ENCODE results near the gene KRTAP10-3. TPM values are rescaled to one million over a fixed set of nuclear protein-coding genes. Genes with fewer than 3 reads are reported as not detected.

Gene KRTAP10-3, protein sequence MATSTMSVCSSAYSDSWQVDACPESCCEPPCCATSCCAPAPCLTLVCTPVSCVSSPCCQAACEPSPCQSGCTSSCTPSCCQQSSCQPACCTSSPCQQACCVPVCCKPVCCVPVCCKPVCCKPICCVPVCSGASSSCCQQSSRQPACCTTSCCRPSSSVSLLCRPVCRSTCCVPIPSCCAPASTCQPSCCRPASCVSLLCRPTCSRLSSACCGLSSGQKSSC
- polyA plus RNA-seq (2013, experiment 1 of 2) = not detected
- polyA plus RNA-seq (2013, experiment 2 of 2) = not detected

DNA sequence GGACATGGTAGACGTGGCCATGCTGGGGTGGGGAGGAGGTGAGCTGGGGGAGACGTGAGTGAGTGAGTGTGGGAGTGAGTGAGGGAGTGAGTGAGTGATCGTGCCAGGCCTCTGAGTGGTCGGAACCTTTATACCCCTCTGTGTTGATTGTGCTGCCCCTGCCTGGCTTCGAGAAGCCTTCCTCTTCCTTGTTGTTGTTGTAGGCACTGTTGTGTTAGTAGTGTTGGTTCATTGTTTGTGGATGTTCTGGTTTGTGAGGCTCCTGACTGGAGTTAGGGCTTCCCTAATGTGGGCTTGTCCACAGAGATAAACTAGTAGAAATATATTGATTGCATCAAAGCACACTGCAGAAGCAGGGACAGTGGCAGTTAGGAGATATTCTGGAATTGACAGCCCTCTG is at the start of gene KRTAP10-3:
Gene KRTAP10-3, minus strand, starts transcription at position 101 of the 400 bp plus-strand sequence. Its CDS starts 80 bp downstream, at position 21.
- Histone ChIP-seq H2BK120ac (ENCODE audit: low read depth, low read length) (peak within 1 kb of the TSS; percentile 54), H2BK12ac (ENCODE audit: low read length) (peak within 1 kb of the TSS; percentile 88), H4K8ac (ENCODE audit: low read depth, low read length) (peak within 1 kb of the TSS; percentile 79), H3K79me1 (ENCODE audit: low read depth, low read length) (no peaks in the 10 kb centered on the region), H3K23ac (ENCODE audit: low read depth, low read length, poor library complexity) (no peak within 1 kb of the TSS), H2AK5ac (ENCODE audit: low read depth, low read length) (peak within 1 kb of the TSS; percentile 49), H3K14ac (ENCODE audit: low read length) (peak within 1 kb of the TSS; percentile 92), H3K9me3 (replicated peaks in 1 of 2; ENCODE audit: control insufficient read depth in 2 of 2, insufficient read depth in 1 of 2, low read depth in 1 of 2, low read length in 2 of 2) (no peaks in the 10 kb centered on the region), H3K27me3 (ENCODE audit: control insufficient read depth in 3 of 3, insufficient read depth in 3 of 3, low read depth in 1 of 3, low read length in 3 of 3) (no peaks in the 10 kb centered on the region), H3K4me2 (ENCODE audit: insufficient read depth, low read length, poor library complexity, severe bottlenecking) (no peak within 1 kb of the TSS), H2AFZ (ENCODE audit: low read length) (no peak within 1 kb of the TSS), H3K18ac (ENCODE audit: low read length) (peak within 1 kb of the TSS; percentile 90), H3K4ac (ENCODE audit: low read length) (peak within 1 kb of the TSS; percentile 68), H2BK15ac (ENCODE audit: low read length) (peak within 1 kb of the TSS; percentile 28), H3K9ac (ENCODE audit: low read depth, low read length, poor library complexity) (peak within 1 kb of the TSS; percentile 67), H4K91ac (ENCODE audit: low read depth, low read length, poor library complexity) (no peak within 1 kb of the TSS), H3K36me3 (replicated peaks in 1 of 2; ENCODE audit: control insufficient read depth in 2 of 2, insufficient read depth in 2 of 2, low read length in 2 of 2) (no peaks in the 10 kb centered on the region), H3K27ac (replicated peaks; ENCODE audit: low read length) (no peak within 1 kb of the TSS), H2BK5ac (ENCODE audit: low read length) (no peak within 1 kb of the TSS), H3K4me1 (ENCODE audit: control insufficient read depth in 2 of 2, insufficient read depth in 1 of 2, low read depth in 1 of 2, low read length in 2 of 2) (peaks cover 2 to 5% of the 10 kb centered on the region in 2 donors), H3K4me3 (ENCODE audit: low read length in 2 of 2) (no peak within 1 kb of the TSS)
- no peak for DNase-seq (ENCODE audit: low spot score)
- WGBS, 2 donors (ENCODE audit: extremely low coverage in 2 of 2, insufficient read length in 2 of 2, insufficient replicate concordance in 1 of 2) = no CpG with 5 or more reads among the region's 5 CpGs

DNA sequence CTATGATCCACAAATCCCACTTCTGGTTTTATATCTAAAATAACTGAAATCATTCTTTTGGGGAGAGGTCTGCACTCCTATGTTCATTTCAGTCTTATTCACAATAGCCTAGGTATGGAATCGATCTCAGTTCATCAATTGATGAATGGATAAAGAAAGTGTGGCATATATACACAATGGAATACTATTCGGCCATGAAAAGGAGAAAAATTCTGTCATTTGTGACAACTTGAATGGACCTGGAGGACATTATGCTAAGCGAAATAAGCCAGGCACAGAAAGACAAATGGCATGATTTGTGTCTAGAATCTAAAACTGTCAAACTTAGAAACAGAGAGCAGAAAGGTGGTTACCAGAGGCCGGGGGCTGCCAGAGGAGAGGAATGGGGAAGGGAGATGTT is 47.9 kb upstream of the KRTAP10-3 start:
- H2BK12ac ChIP-seq (ENCODE audit: low read length) = no peak overlapping the region
- H3K36me3 ChIP-seq (replicated peaks in 1 of 2; ENCODE audit: control insufficient read depth in 2 of 2, insufficient read depth in 2 of 2, low read length in 2 of 2) = no peaks in the 10 kb centered on the region
- H4K91ac ChIP-seq (ENCODE audit: low read depth, low read length, poor library complexity) = no peak overlapping the region
- peaks cover 0 to 4% (median 0%) of the 10 kb centered on the region in 3 experiments for H3K27me3 ChIP-seq (ENCODE audit: control insufficient read depth in 3 of 3, insufficient read depth in 3 of 3, low read depth in 1 of 3, low read length in 3 of 3)
- peaks cover 3 to 5% of the 10 kb centered on the region in 2 donors for H3K9me3 ChIP-seq (replicated peaks in 1 of 2; ENCODE audit: control insufficient read depth in 2 of 2, insufficient read depth in 1 of 2, low read depth in 1 of 2, low read length in 2 of 2)
- no peaks in the 10 kb centered on the region for H3K4me1 ChIP-seq (ENCODE audit: control insufficient read depth in 2 of 2, insufficient read depth in 1 of 2, low read depth in 1 of 2, low read length in 2 of 2)
- no peak for DNase-seq (ENCODE audit: low spot score)
- no peak overlapping the region for H3K27ac ChIP-seq (replicated peaks; ENCODE audit: low read length)
- H3K4ac ChIP-seq (ENCODE audit: low read length) = no peak overlapping the region
- no peak overlapping the region for H3K4me3 ChIP-seq (ENCODE audit: low read length in 2 of 2)
- H4K8ac ChIP-seq (ENCODE audit: low read depth, low read length) = no peak overlapping the region
- H3K14ac ChIP-seq (ENCODE audit: low read length) = no peak overlapping the region
- H3K79me1 ChIP-seq (ENCODE audit: low read depth, low read length) = no peaks in the 10 kb centered on the region
- H3K4me2 ChIP-seq (ENCODE audit: insufficient read depth, low read length, poor library complexity, severe bottlenecking) = no peak overlapping the region
- no peak overlapping the region for H2BK5ac ChIP-seq (ENCODE audit: low read length)
- no peak overlapping the region for H3K18ac ChIP-seq (ENCODE audit: low read length)
- H2AK5ac ChIP-seq (ENCODE audit: low read depth, low read length) = no peak overlapping the region
- H2BK15ac ChIP-seq (ENCODE audit: low read length) = no peak overlapping the region
- no peak overlapping the region for H3K23ac ChIP-seq (ENCODE audit: low read depth, low read length, poor library complexity)
- no peak overlapping the region for H2BK120ac ChIP-seq (ENCODE audit: low read depth, low read length)
- H2AFZ ChIP-seq (ENCODE audit: low read length) = no peak overlapping the region
- WGBS, 2 donors (ENCODE audit: extremely low coverage in 2 of 2, insufficient read length in 2 of 2, insufficient replicate concordance in 1 of 2) = no CpG with 5 or more reads among the region's 4 CpGs
- H3K9ac ChIP-seq (ENCODE audit: low read depth, low read length, poor library complexity) = no peak overlapping the region

- H3K9me3 ChIP-seq (replicated peaks in 1 of 2; ENCODE audit: control insufficient read depth in 2 of 2, insufficient read depth in 1 of 2, low read depth in 1 of 2, low read length in 2 of 2) = peaks cover 4 to 5% of the 10 kb centered on the region in 2 donors
- H4K91ac ChIP-seq (ENCODE audit: low read depth, low read length, poor library complexity) = no peak overlapping the region
- H2AK5ac ChIP-seq (ENCODE audit: low read depth, low read length) = no peak overlapping the region
- H3K18ac ChIP-seq (ENCODE audit: low read length) = no peak overlapping the region
- no peak overlapping the region for H3K4ac ChIP-seq (ENCODE audit: low read length)
- H3K27me3 ChIP-seq (ENCODE audit: control insufficient read depth in 3 of 3, insufficient read depth in 3 of 3, low read depth in 1 of 3, low read length in 3 of 3) = peaks cover 0 to 4% (median 0%) of the 10 kb centered on the region in 3 experiments
- no peak overlapping the region for H3K4me2 ChIP-seq (ENCODE audit: insufficient read depth, low read length, poor library complexity, severe bottlenecking)
- H2AFZ ChIP-seq (ENCODE audit: low read length) = no peak overlapping the region
- no peak overlapping the region for H3K4me3 ChIP-seq (ENCODE audit: low read length in 2 of 2)
- no peak overlapping the region for H2BK120ac ChIP-seq (ENCODE audit: low read depth, low read length)
- no peaks in the 10 kb centered on the region for H3K36me3 ChIP-seq (replicated peaks in 1 of 2; ENCODE audit: control insufficient read depth in 2 of 2, insufficient read depth in 2 of 2, low read length in 2 of 2)
- H2BK15ac ChIP-seq (ENCODE audit: low read length) = no peak overlapping the region
- peaks cover 0 to 1% of the 10 kb centered on the region in 2 donors for H3K4me1 ChIP-seq (ENCODE audit: control insufficient read depth in 2 of 2, insufficient read depth in 1 of 2, low read depth in 1 of 2, low read length in 2 of 2)
- H2BK5ac ChIP-seq (ENCODE audit: low read length) = no peak overlapping the region
- DNase-seq (ENCODE audit: low spot score) = no peak
- H3K23ac ChIP-seq (ENCODE audit: low read depth, low read length, poor library complexity) = no peak overlapping the region
- H3K27ac ChIP-seq (replicated peaks; ENCODE audit: low read length) = no peak overlapping the region
- WGBS, 2 donors (ENCODE audit: extremely low coverage in 2 of 2, insufficient read length in 2 of 2, insufficient replicate concordance in 1 of 2) = no CpG with 5 or more reads among the region's 8 CpGs
- H3K14ac ChIP-seq (ENCODE audit: low read length) = no peak overlapping the region
- H4K8ac ChIP-seq (ENCODE audit: low read depth, low read length) = no peak overlapping the region
- no peak overlapping the region for H3K9ac ChIP-seq (ENCODE audit: low read depth, low read length, poor library complexity)
- no peak overlapping the region for H2BK12ac ChIP-seq (ENCODE audit: low read length)
- H3K79me1 ChIP-seq (ENCODE audit: low read depth, low read length) = no peaks in the 10 kb centered on the region
Measured at GRCh38 chr21:44603911-44604310, 45.3 kb upstream of the KRTAP10-3 start.

DNA sequence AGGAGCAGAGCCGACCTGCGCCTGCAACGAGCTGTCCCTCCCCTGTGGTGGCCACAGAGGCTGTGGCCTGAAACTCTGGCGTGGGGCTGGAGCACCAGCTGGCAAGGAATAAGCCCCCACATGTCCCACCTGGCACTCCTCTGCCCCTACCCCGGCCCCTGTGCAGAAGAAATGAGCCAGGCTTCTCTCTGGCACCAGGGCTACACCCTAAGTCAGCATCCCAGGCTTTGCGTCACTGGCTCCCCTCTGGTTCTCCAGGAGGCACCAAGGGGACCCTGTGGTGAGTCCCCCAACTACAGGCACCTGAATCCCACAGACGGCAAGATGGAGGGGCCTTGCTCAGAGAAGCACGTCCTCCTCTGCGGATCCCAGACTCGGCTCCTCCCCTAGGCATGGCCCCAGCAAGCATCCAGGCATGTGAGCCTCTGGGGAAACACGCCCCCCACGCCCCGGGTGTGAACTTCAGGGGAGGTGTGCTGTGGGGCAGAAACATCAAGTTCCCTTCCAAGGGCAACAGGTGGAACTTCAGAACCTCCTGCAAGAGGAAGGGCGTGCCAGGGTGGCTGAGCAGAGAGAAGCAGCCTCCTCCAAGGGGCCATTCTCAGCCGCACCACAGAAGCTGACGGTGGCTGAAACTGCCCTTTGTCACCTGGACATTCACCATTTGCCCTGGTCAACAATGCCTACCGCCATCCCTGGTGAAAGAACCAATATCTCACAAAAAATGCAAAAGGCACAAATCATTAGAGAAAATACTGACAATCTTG is 44.7 kb upstream of the KRTAP10-3 start:
- Histone ChIP-seq H2AFZ (ENCODE audit: low read length) (no peak overlapping the region), H3K4me2 (ENCODE audit: insufficient read depth, low read length, poor library complexity, severe bottlenecking) (no peak overlapping the region), H3K27ac (replicated peaks; ENCODE audit: low read length) (no peak overlapping the region), H3K9me3 (replicated peaks in 1 of 2; ENCODE audit: control insufficient read depth in 2 of 2, insufficient read depth in 1 of 2, low read depth in 1 of 2, low read length in 2 of 2) (peaks cover 4 to 5% of the 10 kb centered on the region in 2 donors), H2BK5ac (ENCODE audit: low read length) (peak overlapping the region; percentile 39), H3K14ac (ENCODE audit: low read length) (no peak overlapping the region), H2BK15ac (ENCODE audit: low read length) (peak overlapping the region; percentile 46), H4K8ac (ENCODE audit: low read depth, low read length) (no peak overlapping the region), H2BK120ac (ENCODE audit: low read depth, low read length) (peak overlapping the region; percentile 5), H3K4me1 (ENCODE audit: control insufficient read depth in 2 of 2, insufficient read depth in 1 of 2, low read depth in 1 of 2, low read length in 2 of 2) (peaks cover 0 to 1% of the 10 kb centered on the region in 2 donors), H4K91ac (ENCODE audit: low read depth, low read length, poor library complexity) (no peak overlapping the region), H3K18ac (ENCODE audit: low read length) (peak overlapping the region; percentile 81), H3K36me3 (replicated peaks in 1 of 2; ENCODE audit: control insufficient read depth in 2 of 2, insufficient read depth in 2 of 2, low read length in 2 of 2) (no peaks in the 10 kb centered on the region), H3K23ac (ENCODE audit: low read depth, low read length, poor library complexity) (peak overlapping the region; percentile 31), H3K27me3 (ENCODE audit: control insufficient read depth in 3 of 3, insufficient read depth in 3 of 3, low read depth in 1 of 3, low read length in 3 of 3) (peaks cover 0 to 4% (median 0%) of the 10 kb centered on the region in 3 experiments), H3K9ac (ENCODE audit: low read depth, low read length, poor library complexity) (no peak overlapping the region), H3K4me3 (ENCODE audit: low read length in 2 of 2) (no peak overlapping the region), H3K4ac (ENCODE audit: low read length) (peak overlapping the region; percentile 44), H2AK5ac (ENCODE audit: low read depth, low read length) (peak overlapping the region; percentile 58), H3K79me1 (ENCODE audit: low read depth, low read length) (no peaks in the 10 kb centered on the region), H2BK12ac (ENCODE audit: low read length) (no peak overlapping the region)
- WGBS, 2 donors (ENCODE audit: extremely low coverage in 2 of 2, insufficient read length in 2 of 2, insufficient replicate concordance in 1 of 2) = no CpG with 5 or more reads among the region's 17 CpGs
- DNase-seq (ENCODE audit: low spot score) = no peak
